PFSK-1 (cell line): ENCODE results near the gene GALNT18.

ENCODE experiments used
- FOXP2 ChIP-seq: optimal IDR thresholded peaks from 2 replicates; pipeline ENCODE3; 2011; ENCODE audit warnings: borderline replicate concordance, control low read depth, inconsistent platforms; ENCODE audit not compliant: insufficient read depth; ENCODE audit errors: extremely low read length, extremely low read depth
- POLR2AphosphoS5 ChIP-seq: IDR thresholded peaks from 2 replicates; pipeline ENCODE4 v1.6.1; 2012; ENCODE audit warnings: low read depth, mild to moderate bottlenecking, control low read depth, low read length, moderate library complexity
- SIN3A ChIP-seq: IDR thresholded peaks from 2 replicates; pipeline ENCODE4 v1.6.1; 2012; ENCODE audit warnings: mild to moderate bottlenecking, low read length, moderate library complexity, borderline replicate concordance; ENCODE audit not compliant: insufficient read depth
- TAF1 ChIP-seq: IDR thresholded peaks from 2 replicates; pipeline ENCODE4 v1.6.1; 2012; ENCODE audit warnings: low read length, control low read depth, borderline replicate concordance; ENCODE audit not compliant: insufficient read depth
- TF ChIP-seq, protein P1 (sequence below), 2 experiments: IDR thresholded peaks; 2 replicates each; pipeline versions ENCODE4 v1.6.1 to v1.8.0; 2011 to 2012; ENCODE audit warnings: low read depth in 2 of 2, low read length in 2 of 2, control low read depth in 1 of 2, inconsistent platforms in 1 of 2, mild to moderate bottlenecking in 1 of 2, moderate library complexity in 1 of 2; ENCODE audit not compliant: insufficient read depth in 1 of 2

GALNT18 gene

DNA sequence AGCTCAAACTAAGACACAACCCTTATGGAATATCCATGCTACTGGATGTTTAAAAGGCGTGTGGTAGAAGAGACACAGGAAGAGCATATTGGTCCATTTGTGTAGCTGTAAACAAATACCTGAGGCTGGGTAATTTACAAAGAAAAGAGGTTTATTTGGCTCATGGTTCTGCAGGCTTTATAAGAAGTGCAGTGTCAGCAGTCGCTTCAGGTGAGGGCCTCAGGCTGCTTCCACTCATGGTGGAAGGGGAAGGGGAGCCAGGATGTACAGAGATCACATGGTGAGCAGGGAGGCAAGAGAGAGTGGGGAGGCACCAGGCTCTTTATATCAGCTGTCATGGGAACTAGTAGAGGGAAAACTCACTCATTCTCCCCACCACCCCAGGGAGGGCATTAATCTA is 237.0 kb downstream of the GALNT18 start:
- TF ChIP-seq, protein P1, sequence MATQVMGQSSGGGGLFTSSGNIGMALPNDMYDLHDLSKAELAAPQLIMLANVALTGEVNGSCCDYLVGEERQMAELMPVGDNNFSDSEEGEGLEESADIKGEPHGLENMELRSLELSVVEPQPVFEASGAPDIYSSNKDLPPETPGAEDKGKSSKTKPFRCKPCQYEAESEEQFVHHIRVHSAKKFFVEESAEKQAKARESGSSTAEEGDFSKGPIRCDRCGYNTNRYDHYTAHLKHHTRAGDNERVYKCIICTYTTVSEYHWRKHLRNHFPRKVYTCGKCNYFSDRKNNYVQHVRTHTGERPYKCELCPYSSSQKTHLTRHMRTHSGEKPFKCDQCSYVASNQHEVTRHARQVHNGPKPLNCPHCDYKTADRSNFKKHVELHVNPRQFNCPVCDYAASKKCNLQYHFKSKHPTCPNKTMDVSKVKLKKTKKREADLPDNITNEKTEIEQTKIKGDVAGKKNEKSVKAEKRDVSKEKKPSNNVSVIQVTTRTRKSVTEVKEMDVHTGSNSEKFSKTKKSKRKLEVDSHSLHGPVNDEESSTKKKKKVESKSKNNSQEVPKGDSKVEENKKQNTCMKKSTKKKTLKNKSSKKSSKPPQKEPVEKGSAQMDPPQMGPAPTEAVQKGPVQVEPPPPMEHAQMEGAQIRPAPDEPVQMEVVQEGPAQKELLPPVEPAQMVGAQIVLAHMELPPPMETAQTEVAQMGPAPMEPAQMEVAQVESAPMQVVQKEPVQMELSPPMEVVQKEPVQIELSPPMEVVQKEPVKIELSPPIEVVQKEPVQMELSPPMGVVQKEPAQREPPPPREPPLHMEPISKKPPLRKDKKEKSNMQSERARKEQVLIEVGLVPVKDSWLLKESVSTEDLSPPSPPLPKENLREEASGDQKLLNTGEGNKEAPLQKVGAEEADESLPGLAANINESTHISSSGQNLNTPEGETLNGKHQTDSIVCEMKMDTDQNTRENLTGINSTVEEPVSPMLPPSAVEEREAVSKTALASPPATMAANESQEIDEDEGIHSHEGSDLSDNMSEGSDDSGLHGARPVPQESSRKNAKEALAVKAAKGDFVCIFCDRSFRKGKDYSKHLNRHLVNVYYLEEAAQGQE (IDR thresholded peaks at IDR 0.05; ENCODE audit: insufficient read depth in 1 of 2, low read depth in 2 of 2, low read length in 2 of 2) = no peak
- no peak for TF ChIP-seq TAF1
- no peak for TF ChIP-seq SIN3A
- TF ChIP-seq POLR2AphosphoS5 = no peak
- TF ChIP-seq FOXP2 = no peak

DNA sequence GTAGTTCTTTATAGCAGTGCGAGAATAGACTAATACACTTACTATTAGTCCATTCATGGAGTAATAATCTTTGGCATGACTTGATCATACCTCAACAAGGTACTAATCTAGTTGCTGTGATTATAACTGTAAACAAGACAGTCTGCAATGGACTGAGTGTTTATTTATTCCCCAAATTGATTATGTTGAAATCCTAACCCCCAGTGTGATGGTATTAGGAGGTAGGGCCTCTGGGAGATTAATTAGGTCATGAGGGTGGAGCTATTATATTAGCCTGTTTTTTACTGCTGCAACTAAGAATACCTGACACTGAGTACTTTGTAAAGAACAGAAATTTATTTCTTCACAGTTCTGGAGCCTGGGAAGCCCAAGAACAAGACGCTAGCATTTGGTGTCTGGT is 237.8 kb downstream of the GALNT18 start:
- TF ChIP-seq FOXP2 (no peak), TAF1 (no peak), POLR2AphosphoS5 (no peak), SIN3A (no peak)
- TF ChIP-seq, protein P1 (IDR thresholded peaks at IDR 0.05; ENCODE audit: insufficient read depth in 1 of 2, low read depth in 2 of 2, low read length in 2 of 2) = no peak

DNA sequence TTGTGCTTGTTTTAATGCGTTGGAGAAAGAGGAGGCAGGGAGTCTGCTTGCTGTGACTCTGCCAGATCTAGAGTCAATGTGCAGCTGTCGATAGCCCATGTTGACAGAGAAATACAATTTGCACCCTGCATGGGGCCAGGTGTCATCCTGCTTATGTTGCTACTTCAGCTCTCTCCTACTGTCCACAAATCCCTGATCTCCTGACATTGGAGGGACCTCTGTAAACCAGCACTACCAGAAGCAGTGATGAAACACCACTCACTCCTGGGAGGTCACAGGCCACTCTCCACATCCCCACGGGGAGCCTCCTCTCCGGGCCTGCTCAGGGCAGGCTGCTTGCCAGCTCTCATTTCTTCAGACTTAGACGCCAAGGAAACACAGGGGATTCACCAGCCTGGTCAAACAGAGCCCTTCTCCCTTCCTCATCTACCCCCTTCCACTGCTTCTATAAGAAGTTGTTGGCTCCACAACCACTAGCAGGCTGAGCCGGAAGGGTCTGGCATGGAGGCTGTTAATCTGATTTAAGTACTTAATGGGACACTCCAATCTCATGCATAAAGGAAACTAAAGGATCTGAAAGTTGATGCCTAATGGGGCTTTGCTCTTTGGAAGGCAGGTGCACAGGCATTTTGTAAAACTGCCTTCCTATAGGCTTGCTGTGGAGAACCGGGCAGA is 238.8 kb downstream of the GALNT18 start:
- TF ChIP-seq POLR2AphosphoS5 (no peak), SIN3A (no peak), FOXP2 (no peak), TAF1 (no peak)
- TF ChIP-seq, protein P1 (IDR thresholded peaks at IDR 0.05; ENCODE audit: insufficient read depth in 1 of 2, low read depth in 2 of 2, low read length in 2 of 2) = no peak

DNA sequence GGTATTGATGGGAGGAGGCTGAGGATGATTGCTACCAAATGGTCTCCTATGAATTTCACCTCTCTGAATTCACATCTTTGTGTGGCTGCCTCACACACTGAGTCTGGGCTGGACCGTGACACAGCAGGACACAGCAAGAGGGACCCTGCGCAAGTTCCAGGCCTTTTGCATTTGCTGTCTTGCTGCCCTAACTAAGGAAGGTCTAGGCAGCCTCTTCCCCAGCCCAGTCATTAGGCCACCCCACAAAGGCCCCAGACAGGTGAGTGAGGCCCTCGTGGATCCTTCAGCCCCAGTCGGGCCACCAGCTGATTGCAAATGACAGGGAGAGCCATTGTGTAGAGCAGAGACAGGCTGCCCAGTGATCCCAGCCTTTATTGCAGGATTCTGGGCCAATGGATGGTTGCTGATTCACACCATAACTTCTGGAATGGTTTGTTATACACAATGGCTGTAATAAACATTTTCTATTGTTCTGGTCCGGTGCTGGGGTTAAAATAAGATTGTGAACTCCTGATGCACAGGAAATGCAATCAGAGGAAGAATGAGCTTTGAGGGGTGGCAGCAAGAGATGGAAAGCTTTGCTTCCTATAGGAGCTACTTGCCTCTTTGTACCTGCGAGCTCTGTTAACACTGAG is 240.2 kb downstream of the GALNT18 start:
- TF ChIP-seq TAF1 (no peak), POLR2AphosphoS5 (no peak), SIN3A (no peak), FOXP2 (no peak)
- TF ChIP-seq, protein P1 (IDR thresholded peaks at IDR 0.05; ENCODE audit: insufficient read depth in 1 of 2, low read depth in 2 of 2, low read length in 2 of 2) = no peak

DNA sequence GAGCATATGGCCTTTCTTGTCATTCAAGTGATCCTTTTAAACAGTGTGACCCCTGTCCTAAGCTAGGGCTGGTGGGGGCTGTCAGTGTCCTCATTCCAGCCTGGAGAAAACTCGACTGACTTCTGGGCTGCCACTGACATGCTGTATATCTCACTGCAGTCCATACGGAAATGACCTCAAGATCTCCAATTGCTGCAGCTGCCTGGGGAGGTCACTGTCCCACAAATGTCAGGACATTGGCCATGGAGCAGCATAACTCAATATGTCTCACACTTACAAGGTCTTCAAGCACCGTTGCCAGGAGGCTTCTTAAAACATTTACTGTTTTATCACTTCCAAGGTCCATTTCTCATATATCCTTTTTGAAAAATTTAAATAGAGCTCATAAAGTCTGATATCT is 240.9 kb downstream of the GALNT18 start:
- no peak for TF ChIP-seq FOXP2
- TF ChIP-seq POLR2AphosphoS5 = no peak
